Measurements from ENCODE around the gene SLC25A1. TPM values are rescaled to one million over a fixed set of nuclear protein-coding genes. Genes with fewer than 3 reads are reported as not detected.

SLC25A1 gene
- total RNA-seq, 2 experiments from 2014 or later, result 54.0 to 58.4 TPM

DNA sequence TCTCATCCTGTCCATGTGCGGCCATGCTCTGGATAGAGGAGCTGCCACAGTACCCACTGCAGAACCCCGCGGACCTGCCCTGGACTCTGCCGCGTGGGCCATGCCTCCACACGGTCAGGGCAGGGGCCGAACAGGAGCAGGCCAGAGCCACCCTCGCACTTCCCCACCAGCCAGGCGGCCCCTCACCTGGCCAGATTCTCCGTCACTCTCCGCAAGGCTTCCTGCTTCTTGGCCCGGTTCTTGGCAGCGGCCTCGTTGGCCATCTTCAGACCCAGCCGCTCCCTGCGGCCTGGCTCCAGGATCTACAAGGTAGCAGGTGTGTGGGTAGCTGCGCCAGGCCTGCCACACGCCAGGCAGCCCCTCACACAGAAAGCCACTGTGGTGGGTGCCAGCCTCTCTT, 43.7 kb downstream of the SLC25A1 start:
- Mint-ChIP-seq H3K27ac (no peak overlapping the region), H3K4me3 (no peak overlapping the region), H3K36me3 (ENCODE audit: low read depth) (peaks cover 23% of the 10 kb centered on the region), H3K9me3 (no peaks in the 10 kb centered on the region), H3K4me1 (ENCODE audit: low read depth) (no peaks in the 10 kb centered on the region), H3K27me3 (ENCODE audit: low read depth) (no peaks in the 10 kb centered on the region)
- CTCF ChIA-PET, result no interaction called here
- DNase-seq, result no peak
- intact Hi-C loops (cut with micrococcal nuclease), result no loop called here

DNA sequence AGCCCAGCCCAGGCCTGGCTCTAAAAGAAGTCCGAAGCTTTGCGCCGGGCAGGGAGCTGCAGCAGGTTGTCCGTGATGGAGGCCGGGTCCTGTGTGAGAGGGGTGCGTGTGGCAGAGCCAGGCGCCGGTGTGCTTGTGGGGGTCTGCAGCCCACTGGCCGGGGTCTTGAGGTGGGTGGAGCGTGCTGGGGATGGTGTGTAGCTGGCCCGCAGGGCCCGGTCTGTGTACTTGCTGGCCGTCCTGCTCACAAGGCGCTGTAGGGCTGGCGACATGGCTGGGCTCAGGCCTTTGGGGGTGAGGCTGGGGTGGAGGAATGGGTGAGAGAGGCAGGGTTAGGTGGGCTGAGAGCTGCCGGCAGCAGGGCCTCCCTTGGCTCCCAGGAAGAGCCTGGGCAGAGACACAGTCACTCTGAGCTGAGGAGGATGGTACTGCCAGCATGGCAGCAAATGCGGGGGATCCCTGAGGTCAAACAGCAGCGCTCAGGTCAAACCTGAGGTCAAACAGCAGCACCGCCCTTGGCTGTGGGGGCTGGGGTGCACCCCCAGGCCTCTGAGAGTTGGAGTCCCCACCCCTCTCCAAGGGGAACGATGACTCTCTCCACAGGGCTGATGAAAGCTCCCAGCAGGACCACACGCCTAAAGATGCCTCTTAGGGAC, 44.2 kb downstream of the SLC25A1 start:
- H3K9me3 Mint-ChIP-seq, result no peaks in the 10 kb centered on the region
- intact Hi-C loops (cut with micrococcal nuclease), result no loop called here
- H3K4me3 Mint-ChIP-seq, result no peak overlapping the region
- peaks cover 23% of the 10 kb centered on the region for H3K36me3 Mint-ChIP-seq (ENCODE audit: low read depth)
- H3K27ac Mint-ChIP-seq, result no peak overlapping the region
- no peaks in the 10 kb centered on the region for H3K4me1 Mint-ChIP-seq (ENCODE audit: low read depth)
- CTCF ChIA-PET, result no interaction called here
- no peaks in the 10 kb centered on the region for H3K27me3 Mint-ChIP-seq (ENCODE audit: low read depth)
- no peak for DNase-seq

DNA sequence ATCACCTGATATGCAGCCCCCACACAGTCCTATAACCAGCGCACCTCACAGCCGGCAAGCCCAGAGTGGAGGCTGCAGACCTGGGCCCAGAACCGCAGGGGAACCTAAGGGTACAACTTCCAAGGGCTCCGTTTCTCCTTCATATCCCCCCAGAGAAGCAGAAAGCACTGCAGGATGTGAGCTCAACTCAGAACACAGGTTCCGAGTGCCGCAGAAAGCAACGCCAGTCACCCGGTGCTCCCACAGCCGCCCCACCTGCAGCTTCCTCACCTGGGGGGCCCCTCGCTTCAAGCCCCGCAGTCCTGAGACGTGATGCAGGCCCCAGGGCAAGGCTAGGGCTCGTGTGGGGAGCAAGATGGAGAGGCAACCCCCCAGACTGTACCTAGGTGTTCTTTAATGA, 45.0 kb downstream of the SLC25A1 start:
- no peaks in the 10 kb centered on the region for H3K9me3 Mint-ChIP-seq
- CTCF ChIA-PET, result no interaction called here
- no peak overlapping the region for H3K4me3 Mint-ChIP-seq
- no peak overlapping the region for H3K27ac Mint-ChIP-seq
- peaks cover 20% of the 10 kb centered on the region for H3K36me3 Mint-ChIP-seq (ENCODE audit: low read depth)
- intact Hi-C loops (cut with micrococcal nuclease), result no loop called here
- H3K4me1 Mint-ChIP-seq (ENCODE audit: low read depth), result no peaks in the 10 kb centered on the region
- no peak for DNase-seq
- no peaks in the 10 kb centered on the region for H3K27me3 Mint-ChIP-seq (ENCODE audit: low read depth)

DNA sequence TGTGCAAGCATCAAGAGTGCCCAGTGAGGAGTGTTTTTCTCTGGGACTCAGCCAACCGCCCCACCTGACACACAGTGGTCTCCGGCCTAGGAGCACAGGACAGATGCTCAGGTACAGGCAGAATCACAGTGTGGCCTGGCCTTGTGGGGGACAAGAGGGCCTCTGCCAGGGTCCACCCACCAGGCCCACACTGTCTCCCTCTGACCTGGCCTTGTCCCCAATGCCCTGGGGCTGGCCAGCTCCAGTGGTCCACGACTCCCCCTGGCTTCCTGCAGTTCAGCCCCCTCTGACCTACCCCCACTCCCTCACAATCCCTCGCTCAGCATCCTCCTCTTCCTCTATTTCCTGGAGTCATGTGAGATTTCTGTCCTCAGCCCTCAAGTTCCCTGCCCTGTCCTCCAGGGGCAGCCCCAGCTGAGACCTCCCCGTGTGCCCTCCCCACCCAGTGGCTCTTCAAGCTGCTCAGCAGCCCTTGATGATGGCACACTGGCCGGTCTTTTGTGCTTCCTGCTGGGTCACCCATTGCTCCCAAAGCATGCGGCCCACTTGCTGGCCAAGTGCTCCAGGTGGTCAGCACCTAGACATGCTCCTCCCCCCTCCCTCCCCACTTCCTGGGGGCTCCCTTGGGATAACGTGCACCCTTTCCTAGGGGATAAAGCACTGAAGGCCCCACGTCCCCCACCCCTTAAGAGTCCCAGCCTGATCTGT, 45.7 kb downstream of the SLC25A1 start:
- H3K4me3 Mint-ChIP-seq, result no peak overlapping the region
- intact Hi-C loops (cut with micrococcal nuclease), result no loop called here
- no peak overlapping the region for H3K27ac Mint-ChIP-seq
- CTCF ChIA-PET, result no interaction called here
- H3K9me3 Mint-ChIP-seq, result no peaks in the 10 kb centered on the region
- DNase-seq, result no peak
- peaks cover 20% of the 10 kb centered on the region for H3K36me3 Mint-ChIP-seq (ENCODE audit: low read depth)
- H3K27me3 Mint-ChIP-seq (ENCODE audit: low read depth), result no peaks in the 10 kb centered on the region
- no peaks in the 10 kb centered on the region for H3K4me1 Mint-ChIP-seq (ENCODE audit: low read depth)

GRCh38 chr22:19132153-19132552, 46.4 kb downstream of the SLC25A1 start:
- intact Hi-C loops (cut with micrococcal nuclease), result no loop called here

DNA sequence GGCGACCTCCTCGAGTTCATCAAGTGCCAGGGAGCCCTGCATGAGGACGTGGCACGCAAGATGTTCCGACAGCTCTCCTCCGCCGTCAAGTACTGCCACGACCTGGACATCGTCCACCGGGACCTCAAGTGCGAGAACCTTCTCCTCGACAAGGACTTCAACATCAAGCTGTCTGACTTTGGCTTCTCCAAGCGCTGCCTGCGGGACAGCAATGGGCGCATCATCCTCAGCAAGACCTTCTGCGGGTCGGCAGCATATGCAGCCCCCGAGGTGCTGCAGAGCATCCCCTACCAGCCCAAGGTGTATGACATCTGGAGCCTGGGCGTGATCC, 46.9 kb downstream of the SLC25A1 start:
- H3K27ac Mint-ChIP-seq, result no peak overlapping the region
- no peaks in the 10 kb centered on the region for H3K27me3 Mint-ChIP-seq (ENCODE audit: low read depth)
- H3K9me3 Mint-ChIP-seq, result no peaks in the 10 kb centered on the region
- CTCF ChIA-PET, result no interaction called here
- peaks cover 17% of the 10 kb centered on the region for H3K36me3 Mint-ChIP-seq (ENCODE audit: low read depth)
- H3K4me3 Mint-ChIP-seq, result no peak overlapping the region
- no peak for DNase-seq
- no peaks in the 10 kb centered on the region for H3K4me1 Mint-ChIP-seq (ENCODE audit: low read depth)
- intact Hi-C loops (cut with micrococcal nuclease), result no loop called here

More at GRCh38 chr22:19132153-19132552, 46.4 kb downstream of the SLC25A1 start:
- Mint-ChIP-seq H3K4me1 (ENCODE audit: low read depth) (no peaks in the 10 kb centered on the region), H3K36me3 (ENCODE audit: low read depth) (peaks cover 20% of the 10 kb centered on the region), H3K9me3 (no peaks in the 10 kb centered on the region), H3K4me3 (no peak overlapping the region), H3K27ac (no peak overlapping the region), H3K27me3 (ENCODE audit: low read depth) (no peaks in the 10 kb centered on the region)
- no peak for DNase-seq
- CTCF ChIA-PET, result no interaction called here

- Mint-ChIP-seq H3K4me3 (no peak within 1 kb of the TSS), H3K27ac (no peak within 1 kb of the TSS), H3K27me3 (ENCODE audit: low read depth) (no peaks in the 10 kb centered on the region), H3K9me3 (no peaks in the 10 kb centered on the region), H3K4me1 (ENCODE audit: low read depth) (no peaks in the 10 kb centered on the region), H3K36me3 (ENCODE audit: low read depth) (peaks cover 13% of the 10 kb centered on the region)
- CTCF ChIA-PET, result no interaction called here
- DNase-seq, result no peak
- intact Hi-C loops (cut with micrococcal nuclease), result no loop called here
Observed at GRCh38 chr22:19130959-19131684, 47.4 kb downstream of the SLC25A1 start, which contains the start of gene TSSK2. TSSK2 (plus strand) TSS chr22:19131308; CDS start chr22:19131400, 92 bp downstream.

- H3K4me3 Mint-ChIP-seq, result no peak overlapping the region
- H3K4me1 Mint-ChIP-seq (ENCODE audit: low read depth), result no peaks in the 10 kb centered on the region
- H3K9me3 Mint-ChIP-seq, result no peaks in the 10 kb centered on the region
- no peaks in the 10 kb centered on the region for H3K27me3 Mint-ChIP-seq (ENCODE audit: low read depth)
- H3K27ac Mint-ChIP-seq, result no peak overlapping the region
- CTCF ChIA-PET, result no interaction called here
- peaks cover 8% of the 10 kb centered on the region for H3K36me3 Mint-ChIP-seq (ENCODE audit: low read depth)
- intact Hi-C loops (cut with micrococcal nuclease), result no loop called here
- no peak for DNase-seq
Observed at GRCh38 chr22:19129871-19130270, 48.7 kb downstream of the SLC25A1 start.

DNA sequence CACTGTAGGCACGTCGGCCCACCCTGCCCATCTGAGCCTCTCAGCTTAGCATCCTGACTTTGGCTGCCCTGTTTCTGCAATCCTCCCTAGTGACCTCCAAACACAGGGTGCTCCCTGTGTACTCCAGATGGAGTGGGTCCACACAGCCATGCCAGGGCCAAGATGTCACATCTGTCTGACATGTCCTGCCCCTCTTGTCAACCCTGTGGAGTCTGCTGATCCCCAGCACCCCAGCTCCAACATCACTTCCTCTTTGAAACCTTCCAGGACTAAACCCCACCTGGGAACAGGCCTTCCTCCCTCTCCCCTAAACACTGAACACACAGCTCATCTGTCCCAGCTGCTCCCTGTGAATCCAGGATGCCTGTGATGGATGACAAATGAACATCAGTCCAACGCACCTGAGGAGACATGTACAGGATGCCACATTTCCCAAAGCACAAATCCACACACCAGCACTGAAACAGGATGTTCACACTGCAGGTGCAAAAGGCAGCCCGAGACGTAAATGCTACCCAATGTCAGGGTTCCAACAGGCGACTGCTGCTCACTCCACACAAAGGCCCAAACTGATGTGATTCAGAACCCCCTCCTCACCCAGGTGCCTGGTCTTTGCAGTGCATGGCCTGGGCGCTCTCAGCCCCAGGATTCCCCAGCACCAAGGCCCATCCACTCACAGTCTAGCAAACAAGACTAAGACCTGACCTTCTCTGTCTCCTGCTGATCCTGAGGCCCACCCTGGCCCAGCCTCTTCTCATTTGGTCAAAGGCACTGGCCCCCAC, 49.4 kb downstream of the SLC25A1 start:
- Mint-ChIP-seq H3K36me3 (ENCODE audit: low read depth) (peaks cover 5% of the 10 kb centered on the region), H3K4me1 (ENCODE audit: low read depth) (no peaks in the 10 kb centered on the region), H3K4me3 (no peak overlapping the region), H3K9me3 (no peaks in the 10 kb centered on the region), H3K27ac (no peak overlapping the region), H3K27me3 (ENCODE audit: low read depth) (no peaks in the 10 kb centered on the region)
- DNase-seq, result no peak
- CTCF ChIA-PET, result no interaction called here
- intact Hi-C loops (cut with micrococcal nuclease), result no loop called here

DNA sequence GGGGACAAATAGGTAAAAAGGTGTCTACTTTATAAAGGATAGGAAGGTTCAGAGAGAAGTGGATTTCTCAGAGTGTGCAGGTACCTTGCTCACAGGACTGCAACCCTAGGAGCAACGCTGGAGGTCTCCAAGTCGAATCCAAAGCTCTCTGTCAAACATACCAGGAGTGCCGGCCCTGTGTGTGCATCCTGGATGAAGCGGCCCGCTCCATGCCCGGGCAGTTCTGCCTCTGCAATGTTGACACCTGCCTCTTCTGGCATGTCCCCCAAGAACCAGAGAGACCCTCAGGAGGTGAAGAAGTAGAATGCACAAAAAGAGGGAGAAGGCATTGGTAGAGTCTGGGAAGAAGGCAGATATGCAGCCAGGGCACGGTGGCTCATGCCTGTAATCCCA, 50.5 kb downstream of the SLC25A1 start:
- H3K9me3 Mint-ChIP-seq, result no peaks in the 10 kb centered on the region
- CTCF ChIA-PET, result interaction anchor here (0.5 kb wide), 1 partner anchor 17 kb away, joined by 5 read pairs; no protein-coding TSS in a partner anchor
- H3K36me3 Mint-ChIP-seq (ENCODE audit: low read depth), result peaks cover 4% of the 10 kb centered on the region
- peaks cover 5% of the 10 kb centered on the region for H3K4me1 Mint-ChIP-seq (ENCODE audit: low read depth)
- intact Hi-C loops (cut with micrococcal nuclease), result no loop called here
- no peak for DNase-seq
- H3K4me3 Mint-ChIP-seq, result no peak overlapping the region
- no peaks in the 10 kb centered on the region for H3K27me3 Mint-ChIP-seq (ENCODE audit: low read depth)
- H3K27ac Mint-ChIP-seq, result no peak overlapping the region

DNA sequence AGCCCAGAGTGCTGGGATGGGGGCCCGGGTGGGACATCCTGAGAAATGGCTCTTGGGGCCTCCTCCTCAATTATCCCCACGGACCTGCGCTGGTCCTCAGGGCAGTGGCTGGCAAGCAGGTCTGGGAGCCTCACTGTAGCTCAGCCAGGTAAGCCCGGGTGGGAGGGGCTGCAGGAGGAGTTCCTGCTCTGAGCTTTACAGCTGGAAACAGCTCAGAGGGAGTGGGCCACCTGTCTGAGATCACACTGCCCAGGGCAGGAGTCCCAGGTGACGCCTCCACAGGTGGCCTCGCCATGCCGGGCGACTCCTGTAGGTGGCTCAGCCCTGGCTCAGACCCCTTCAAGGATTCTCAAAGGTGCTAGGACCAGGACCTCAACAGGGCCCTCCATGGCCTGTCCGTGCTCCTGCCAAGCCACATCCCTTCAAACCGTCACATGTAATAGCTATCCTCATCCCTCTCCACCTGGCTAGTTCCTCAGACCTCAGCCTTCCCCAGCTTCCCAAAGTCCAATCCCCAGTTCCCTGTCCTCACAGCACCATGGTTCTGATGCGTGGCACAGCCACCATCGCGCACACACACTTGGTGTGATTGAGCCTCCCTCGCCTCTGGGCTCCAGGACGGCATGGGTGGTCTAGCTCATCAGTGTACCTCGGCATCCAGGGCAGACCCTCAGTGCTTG, 51.1 kb downstream of the SLC25A1 start:
- Mint-ChIP-seq H3K4me1 (ENCODE audit: low read depth) (peaks cover 8% of the 10 kb centered on the region), H3K36me3 (ENCODE audit: low read depth) (peaks cover 4% of the 10 kb centered on the region), H3K27me3 (ENCODE audit: low read depth) (no peaks in the 10 kb centered on the region), H3K4me3 (no peak overlapping the region), H3K27ac (no peak overlapping the region), H3K9me3 (no peaks in the 10 kb centered on the region)
- CTCF ChIA-PET, result interaction anchor here (0.5 kb wide), 1 partner anchor 17 kb away, joined by 5 read pairs; no protein-coding TSS in a partner anchor
- intact Hi-C loops (cut with micrococcal nuclease), result no loop called here
- DNase-seq, result no peak

Data from activated naive CD4-positive, alpha-beta T cell treated with anti-CD3 and anti-CD28 coated beads for 36 hours (primary cell).